HEK293T (cell line): ENCODE results near the gene NRG3.

Source experiments
- BHLHE40 ChIP-seq: fragments of 450-650 bp; IDR thresholded peaks from 2 replicates; pipeline ENCODE4 v1.6.1; 2016; ENCODE audit warnings: mild to moderate bottlenecking, moderate library complexity, borderline replicate concordance
- CTBP1 ChIP-seq: fragments of 450-650 bp; IDR thresholded peaks from 2 replicates; pipeline ENCODE4 v1.6.1; 2016; ENCODE audit warnings: borderline replicate concordance
- ELF4 ChIP-seq: fragments of 450-650 bp; IDR thresholded peaks from 2 replicates; pipeline ENCODE4 v1.6.1; 2017; ENCODE audit warnings: antibody characterized with exemption
- FOXA1 ChIP-seq: fragments of 450-650 bp; IDR thresholded peaks from 2 replicates; pipeline ENCODE4 v1.6.1; 2016; ENCODE audit warnings: mild to moderate bottlenecking
- FOXK2 ChIP-seq: fragments of 450-650 bp; IDR thresholded peaks from 2 replicates; pipeline ENCODE4 v1.6.1; 2016; ENCODE audit warnings: mild to moderate bottlenecking
- FOXM1 ChIP-seq: fragments of 450-650 bp; IDR thresholded peaks from 2 replicates; pipeline ENCODE4 v1.6.1; 2017; ENCODE audit warnings: mild to moderate bottlenecking, borderline replicate concordance
- L3MBTL2 ChIP-seq: fragments of 450-650 bp; conservative IDR thresholded peaks from 2 replicates; pipeline ENCODE4 v1.6.1; 2016; ENCODE audit warnings: mild to moderate bottlenecking
- SUZ12 ChIP-seq: fragments of 450-650 bp; IDR thresholded peaks from 2 replicates; pipeline ENCODE4 v1.6.1; 2016; ENCODE audit warnings: mild to moderate bottlenecking

GRCh38 chr10:81877596-81877995 is 2.6 kb downstream of the NRG3 start:
- TF ChIP-seq CTBP1 (no peak), L3MBTL2 (no peak), SUZ12 (no peak), FOXK2 (no peak), FOXA1 (no peak), FOXM1 (no peak), BHLHE40 (no peak), ELF4 (no peak)
